HAP-1 (cell line): ENCODE data around the gene SLC6A6.

Experiments
- DNase-seq, 2 experiments: peaks; one replicate each; pipeline ENCODE4 v3.0.0-alpha.2; 2016 to 2020; ENCODE audit warnings: low spot score in 2 of 2
- H3K27me3 ChIP-seq: fragments of 250-450 bp; sonication (Bioruptor Pico); 2 replicates; pipeline ENCODE4 v1.5.1; 2020; ENCODE audit warnings: low read depth, mild to moderate bottlenecking, moderate library complexity
- H3K36me3 ChIP-seq: fragments of 250-450 bp; sonication (Bioruptor Pico); replicated peaks from 2 replicates; pipeline ENCODE4 v1.5.1; 2020; ENCODE audit warnings: mild to moderate bottlenecking
- H3K4me1 ChIP-seq: fragments of 250-450 bp; sonication (Bioruptor Pico); 2 replicates; pipeline ENCODE4 v1.5.1; 2020; ENCODE audit warnings: mild to moderate bottlenecking
- H3K4me3 ChIP-seq: fragments of 250-450 bp; sonication (Bioruptor Pico); 2 replicates; pipeline ENCODE4 v1.5.1; 2020; ENCODE audit warnings: mild to moderate bottlenecking, moderate library complexity
- H3K9me3 ChIP-seq: fragments of 250-450 bp; sonication (Bioruptor Pico); 2 replicates; pipeline ENCODE4 v1.5.1; 2020; ENCODE audit warnings: mild to moderate bottlenecking, moderate library complexity
- in situ Hi-C: fragments of 300-500 bp; cut with MboI; formaldehyde crosslinking; loops from 3 replicates; pipeline ENCODE4 v1.14.3; 2020; ENCODE audit warnings: low sequenced_read_pairs, inconsistent platforms, mixed read lengths

Gene SLC6A6

DNA sequence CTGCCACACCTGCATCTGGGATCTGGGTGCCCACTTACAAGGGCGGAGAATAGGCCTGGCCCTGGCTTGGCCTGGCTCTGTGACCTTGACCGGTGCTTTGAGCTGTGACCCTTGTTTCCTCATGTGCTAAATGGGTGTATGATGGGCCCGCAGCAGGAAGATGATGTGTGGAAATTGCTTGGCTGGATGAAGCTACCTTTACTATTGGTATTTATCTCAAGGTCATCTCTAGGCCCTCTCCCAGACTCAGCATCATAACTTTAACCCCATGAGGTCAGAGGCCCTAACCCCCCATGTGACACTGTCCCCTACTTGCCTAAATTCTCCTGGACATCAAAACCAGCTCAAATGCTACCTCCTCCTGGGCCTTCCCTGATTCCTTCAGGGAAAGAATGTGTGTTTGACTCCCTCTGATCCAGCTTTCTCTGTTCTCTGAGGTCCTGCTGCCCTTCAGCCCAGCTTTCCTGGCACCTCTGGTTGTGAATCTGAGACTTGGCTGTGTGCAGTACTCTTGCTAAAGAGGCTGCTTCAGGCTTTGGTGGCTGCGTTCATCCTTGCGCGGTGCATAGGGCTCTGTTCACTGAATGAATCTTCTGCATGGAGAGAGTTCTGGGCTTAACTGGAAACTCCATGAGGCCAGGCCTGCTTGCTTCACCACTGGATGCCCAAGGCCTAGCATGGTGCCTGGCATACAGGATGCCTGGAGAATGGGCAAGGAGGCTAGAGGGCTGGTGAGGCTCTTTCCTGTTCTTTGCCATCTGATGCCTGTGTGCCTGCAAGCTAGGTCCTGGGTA, 25.2 kb upstream of the SLC6A6 start:
- no peak for DNase-seq
- Histone ChIP-seq H3K4me1 (no peaks in the 10 kb centered on the region), H3K9me3 (no peaks in the 10 kb centered on the region), H3K4me3 (no peak overlapping the region), H3K27me3 (no peaks in the 10 kb centered on the region), H3K36me3 (no peaks in the 10 kb centered on the region)
- in situ Hi-C loops = no loop called here

DNA sequence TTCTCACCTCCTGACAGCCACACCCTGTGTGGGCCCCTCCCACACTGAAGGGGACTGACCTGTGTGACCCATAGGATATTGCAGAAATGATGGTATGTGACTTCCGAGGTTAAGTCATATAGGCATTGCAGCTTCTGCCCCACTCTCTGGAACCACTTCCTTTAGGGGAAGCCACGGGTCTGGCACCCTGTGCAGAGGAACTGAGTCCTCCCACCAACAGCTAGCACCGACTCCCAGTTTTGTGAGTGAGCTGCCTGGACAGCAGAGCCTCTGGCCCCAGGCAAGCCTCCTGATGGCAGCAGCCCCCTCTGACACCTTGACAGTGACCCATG, 24.6 kb upstream of the SLC6A6 start:
- no peaks in the 10 kb centered on the region for H3K4me1 ChIP-seq
- H3K4me3 ChIP-seq = no peak overlapping the region
- H3K27me3 ChIP-seq = no peaks in the 10 kb centered on the region
- no peaks in the 10 kb centered on the region for H3K36me3 ChIP-seq
- in situ Hi-C loops = no loop called here
- no peaks in the 10 kb centered on the region for H3K9me3 ChIP-seq
- no peak for DNase-seq

DNA sequence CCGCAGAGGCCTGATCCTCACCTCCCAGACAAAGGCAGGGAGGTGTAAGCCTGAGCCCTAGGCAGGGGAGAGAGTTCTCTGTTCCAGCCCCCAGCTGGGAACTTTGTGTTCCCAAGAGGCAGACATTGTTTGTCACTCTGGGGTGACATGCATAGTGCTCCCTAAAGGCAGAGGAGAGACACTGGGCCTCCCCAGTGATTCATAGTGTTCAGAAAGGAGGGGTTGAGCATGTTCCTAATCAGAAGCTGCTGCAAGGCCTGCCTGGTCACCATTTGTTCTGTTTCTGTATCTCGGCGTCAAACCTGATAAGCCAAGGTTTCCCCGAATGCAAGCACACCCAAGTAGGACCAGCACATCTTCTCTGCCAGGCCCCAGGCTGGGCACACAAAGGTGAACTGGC, 24.0 kb upstream of the SLC6A6 start:
- H3K4me3 ChIP-seq = no peak overlapping the region
- in situ Hi-C loops = no loop called here
- H3K4me1 ChIP-seq = no peaks in the 10 kb centered on the region
- H3K9me3 ChIP-seq = no peaks in the 10 kb centered on the region
- H3K27me3 ChIP-seq = no peaks in the 10 kb centered on the region
- no peak for DNase-seq
- no peaks in the 10 kb centered on the region for H3K36me3 ChIP-seq

DNA sequence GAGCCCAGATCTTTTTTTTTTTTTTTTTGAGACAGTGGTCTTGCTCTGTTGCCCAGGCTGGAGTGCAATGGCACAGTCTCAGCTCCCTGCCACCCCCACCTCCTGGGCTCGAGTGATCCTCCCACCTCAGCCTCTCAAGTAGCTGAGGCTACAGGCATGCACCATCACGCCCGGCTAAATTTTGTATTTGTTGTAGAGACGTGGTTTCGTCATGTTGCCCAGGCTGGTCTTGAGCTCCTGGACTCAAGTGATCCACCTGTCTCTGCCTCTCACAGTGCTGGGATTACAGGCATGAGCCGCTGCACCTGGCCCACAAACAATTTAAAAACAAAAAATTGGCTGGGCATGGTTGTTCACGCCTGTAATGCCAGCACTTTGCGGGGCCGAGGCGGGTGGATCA, 22.6 kb upstream of the SLC6A6 start:
- H3K27me3 ChIP-seq = no peaks in the 10 kb centered on the region
- H3K4me3 ChIP-seq = no peak overlapping the region
- no peaks in the 10 kb centered on the region for H3K36me3 ChIP-seq
- no peaks in the 10 kb centered on the region for H3K4me1 ChIP-seq
- no peaks in the 10 kb centered on the region for H3K9me3 ChIP-seq
- no peak for DNase-seq
- in situ Hi-C loops = no loop called here

DNA sequence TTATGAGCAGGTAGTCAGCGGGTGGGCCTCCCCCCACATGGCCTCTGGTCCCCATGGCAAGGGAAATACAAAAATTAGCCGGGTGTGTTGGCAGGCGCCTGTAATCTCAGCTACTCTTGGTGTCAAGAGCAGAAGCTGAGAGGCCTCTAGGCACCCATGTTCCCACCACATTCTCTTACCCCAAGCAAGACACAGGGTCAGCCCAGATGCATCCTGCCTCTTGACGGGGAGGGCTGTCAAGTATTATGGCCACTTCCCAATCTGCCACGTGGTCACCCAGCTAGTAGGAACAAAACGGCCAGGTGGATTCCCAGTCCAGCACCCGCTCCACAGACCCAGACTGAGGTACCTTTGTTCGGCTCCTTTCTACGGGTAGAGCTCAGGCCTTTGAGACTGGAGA, 16.2 kb upstream of the SLC6A6 start:
- in situ Hi-C loops = no loop called here
- Histone ChIP-seq H3K27me3 (no peaks in the 10 kb centered on the region; the same call in 1 of the 2 replicates), H3K4me1 (no peaks in the 10 kb centered on the region), H3K36me3 (no peaks in the 10 kb centered on the region), H3K9me3 (no peaks in the 10 kb centered on the region), H3K4me3 (no peak overlapping the region)
- DNase-seq = no peak

DNA sequence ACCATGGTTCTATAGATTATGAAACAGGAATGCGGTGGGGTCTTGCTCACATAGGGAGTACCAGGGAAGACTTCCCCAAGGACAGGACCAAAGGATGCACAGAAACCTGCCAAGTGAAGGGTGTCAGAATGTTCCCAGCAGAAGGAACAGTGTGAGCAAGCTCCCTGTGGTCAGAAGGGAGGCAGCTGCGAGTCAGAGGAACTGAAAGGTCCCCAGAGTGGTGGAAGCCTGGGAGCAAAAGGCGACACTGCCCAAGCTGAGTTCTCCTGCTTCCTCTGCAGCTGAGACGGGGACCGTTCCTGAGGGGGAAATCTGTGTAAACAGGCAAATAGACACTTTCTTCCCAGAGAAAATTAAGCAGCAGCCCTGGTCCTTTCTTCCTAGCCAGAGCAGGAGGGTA, 14.2 kb upstream of the SLC6A6 start:
- Histone ChIP-seq H3K4me3 (no peak overlapping the region), H3K4me1 (no peaks in the 10 kb centered on the region), H3K9me3 (no peaks in the 10 kb centered on the region), H3K36me3 (no peaks in the 10 kb centered on the region), H3K27me3 (no peaks in the 10 kb centered on the region; the same call in 1 of the 2 replicates)
- in situ Hi-C loops = no loop called here
- DNase-seq = no peak

DNA sequence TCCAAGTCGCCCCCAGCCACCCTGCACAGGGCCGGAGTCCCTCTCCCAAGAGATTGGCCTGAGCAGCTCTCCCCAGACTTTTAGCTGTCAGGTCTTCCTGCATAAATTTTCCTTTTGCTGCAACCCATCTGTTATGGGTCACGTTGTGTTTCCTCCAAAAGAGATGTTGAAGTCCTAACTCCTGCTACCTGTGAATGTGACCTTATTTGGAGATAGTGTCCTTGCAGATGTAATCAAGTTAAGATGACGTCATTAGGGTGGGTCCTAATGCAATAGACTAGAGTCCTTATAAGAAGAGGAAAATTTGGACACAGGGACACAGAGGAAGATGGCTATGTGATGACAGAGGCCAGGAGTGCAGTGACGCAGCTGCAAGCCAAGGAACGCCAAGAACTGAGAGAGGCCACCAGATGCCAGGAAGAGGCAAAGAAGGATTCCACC, 13.2 kb upstream of the SLC6A6 start:
- H3K4me3 ChIP-seq = no peak overlapping the region
- no peak for DNase-seq
- in situ Hi-C loops = no loop called here
- H3K36me3 ChIP-seq = no peaks in the 10 kb centered on the region
- no peaks in the 10 kb centered on the region; the same call in 1 of the 2 replicates for H3K27me3 ChIP-seq
- no peaks in the 10 kb centered on the region for H3K9me3 ChIP-seq
- no peaks in the 10 kb centered on the region for H3K4me1 ChIP-seq

DNA sequence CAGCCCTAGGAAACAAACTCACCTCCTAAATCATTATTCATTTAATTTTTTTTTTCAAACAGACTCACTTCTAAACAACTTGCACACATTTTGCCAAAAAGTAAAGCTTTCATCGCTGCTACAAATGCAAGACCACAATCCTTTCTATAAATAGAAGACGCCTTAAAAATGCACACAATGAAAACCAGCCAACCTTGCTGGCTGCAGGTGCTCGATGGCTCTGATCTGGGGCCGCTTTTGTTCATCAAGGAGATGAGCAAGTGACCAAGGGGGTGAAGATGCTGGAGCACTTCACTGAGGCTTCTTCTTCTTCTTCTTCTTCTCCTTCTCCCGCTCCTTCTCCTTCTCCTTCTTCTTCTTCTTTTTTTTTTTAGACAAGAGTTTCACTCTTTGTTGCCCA, 12.7 kb upstream of the SLC6A6 start:
- no peaks in the 10 kb centered on the region for H3K36me3 ChIP-seq
- no peak overlapping the region for H3K4me3 ChIP-seq
- DNase-seq = no peak
- in situ Hi-C loops = no loop called here
- no peaks in the 10 kb centered on the region for H3K9me3 ChIP-seq
- no peaks in the 10 kb centered on the region for H3K4me1 ChIP-seq
- H3K27me3 ChIP-seq = no peaks in the 10 kb centered on the region; the same call in 1 of the 2 replicates

DNA sequence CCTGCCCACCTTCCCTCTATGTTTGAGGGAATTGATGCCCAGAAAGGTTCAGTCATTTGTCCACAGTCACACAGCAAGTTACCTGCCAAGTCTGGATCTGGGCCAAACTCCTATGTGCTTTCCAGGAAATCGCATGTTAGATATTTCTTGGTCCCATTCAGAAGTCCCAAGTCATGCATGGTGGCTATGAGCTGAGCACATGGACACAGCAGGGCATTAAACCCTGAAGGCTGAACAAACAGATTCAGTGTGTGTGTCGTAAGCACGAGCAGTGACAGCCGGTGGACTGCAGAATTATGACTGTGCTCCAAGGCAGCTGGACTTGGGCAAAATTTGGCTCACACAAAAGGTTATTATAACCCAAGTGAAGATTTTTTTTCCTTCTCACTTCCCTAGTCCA, 11.4 kb upstream of the SLC6A6 start:
- in situ Hi-C loops = no loop called here
- Histone ChIP-seq H3K4me1 (no peaks in the 10 kb centered on the region), H3K4me3 (no peak overlapping the region)

DNA sequence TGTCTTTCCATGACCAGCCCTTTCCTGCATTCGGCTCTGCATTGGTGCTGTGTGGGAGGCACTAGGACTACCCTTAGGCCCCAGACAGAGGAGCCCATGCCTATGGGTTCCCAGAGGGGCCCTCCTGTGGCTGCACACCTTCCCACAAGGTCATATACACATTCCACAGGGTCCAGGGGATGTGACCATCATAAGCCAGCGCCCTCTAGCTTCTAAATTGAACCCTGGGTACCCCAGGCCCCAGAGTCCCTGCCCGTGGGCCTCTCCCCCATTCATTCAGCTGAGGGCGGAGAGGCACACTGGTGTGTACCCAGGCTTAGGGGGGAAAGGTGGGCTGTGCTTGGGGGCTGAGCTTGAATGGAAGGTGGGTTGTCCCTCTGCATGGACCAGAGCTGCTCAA, 10.2 kb upstream of the SLC6A6 start:
- DNase-seq = no peak
- in situ Hi-C loops = no loop called here
- Histone ChIP-seq H3K27me3 (no peaks in the 10 kb centered on the region), H3K4me3 (no peak overlapping the region), H3K36me3 (no peaks in the 10 kb centered on the region), H3K9me3 (no peaks in the 10 kb centered on the region), H3K4me1 (no peaks in the 10 kb centered on the region)

More for the DNA sequence above, 11.4 kb upstream of the SLC6A6 start:
- no peaks in the 10 kb centered on the region for H3K9me3 ChIP-seq
- no peaks in the 10 kb centered on the region for H3K36me3 ChIP-seq
- H3K27me3 ChIP-seq = no peaks in the 10 kb centered on the region; the same call in 1 of the 2 replicates
- no peak for DNase-seq

DNA sequence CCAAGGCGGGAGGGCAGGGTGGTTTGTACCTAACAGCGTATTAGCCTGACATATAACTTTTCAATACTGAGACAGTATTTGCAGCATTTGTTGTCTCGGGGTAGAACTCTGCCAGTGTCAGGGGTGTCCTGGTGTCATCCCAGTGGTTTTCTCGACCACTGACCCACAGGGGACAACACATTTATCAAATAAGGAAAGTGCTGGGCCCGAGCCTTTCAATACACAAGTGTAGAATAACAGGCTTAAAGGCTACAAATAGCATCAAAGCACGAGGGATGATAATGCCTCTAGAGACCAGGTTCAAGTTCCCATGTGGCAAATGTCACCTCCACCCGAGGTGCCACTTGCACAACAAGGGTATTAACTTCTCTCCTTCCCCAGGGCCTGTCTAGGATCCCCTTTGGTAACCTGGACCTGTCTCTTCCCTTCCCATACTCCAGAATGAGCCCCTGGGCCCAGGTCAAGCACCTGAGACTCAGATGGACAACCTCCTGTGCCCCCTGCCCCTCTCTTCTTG, 9.5 kb upstream of the SLC6A6 start:
- no peaks in the 10 kb centered on the region for H3K36me3 ChIP-seq
- no peaks in the 10 kb centered on the region for H3K4me1 ChIP-seq
- DNase-seq = no peak
- H3K9me3 ChIP-seq = no peaks in the 10 kb centered on the region
- in situ Hi-C loops = no loop called here
- no peaks in the 10 kb centered on the region for H3K27me3 ChIP-seq
- no peak overlapping the region for H3K4me3 ChIP-seq

DNA sequence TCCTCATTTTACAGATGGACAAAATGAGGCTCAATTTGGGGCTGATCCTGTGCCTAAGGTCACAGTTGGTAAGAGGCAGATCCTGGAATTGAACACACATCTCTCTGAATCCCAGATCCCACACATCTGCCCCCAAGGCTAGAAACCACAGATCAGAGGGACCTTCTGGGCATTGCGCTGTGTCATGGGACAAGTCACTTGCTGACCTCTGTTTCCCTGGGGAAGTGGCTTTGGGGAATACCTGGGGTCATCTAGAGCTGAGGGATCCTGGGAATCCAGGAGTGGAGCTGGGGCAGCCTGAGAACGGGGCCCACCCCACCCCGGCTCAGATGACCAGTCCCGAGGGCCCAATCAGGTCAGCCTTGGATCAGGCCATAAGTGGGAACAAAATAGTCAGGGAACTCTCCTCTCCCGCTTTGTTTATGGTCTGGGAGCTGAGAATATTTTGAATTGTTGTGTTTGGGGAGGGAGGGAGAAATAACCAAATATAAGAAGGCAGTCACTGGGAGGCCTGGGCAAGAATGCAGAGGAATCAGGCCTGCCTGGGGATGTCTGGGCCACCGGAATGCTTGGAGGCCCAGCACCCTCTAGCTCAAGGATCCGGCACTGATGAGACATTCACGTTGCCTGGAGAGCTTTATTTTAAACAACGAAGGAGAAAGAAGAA, 8.8 kb upstream of the SLC6A6 start:
- in situ Hi-C loops = no loop called here

DNA sequence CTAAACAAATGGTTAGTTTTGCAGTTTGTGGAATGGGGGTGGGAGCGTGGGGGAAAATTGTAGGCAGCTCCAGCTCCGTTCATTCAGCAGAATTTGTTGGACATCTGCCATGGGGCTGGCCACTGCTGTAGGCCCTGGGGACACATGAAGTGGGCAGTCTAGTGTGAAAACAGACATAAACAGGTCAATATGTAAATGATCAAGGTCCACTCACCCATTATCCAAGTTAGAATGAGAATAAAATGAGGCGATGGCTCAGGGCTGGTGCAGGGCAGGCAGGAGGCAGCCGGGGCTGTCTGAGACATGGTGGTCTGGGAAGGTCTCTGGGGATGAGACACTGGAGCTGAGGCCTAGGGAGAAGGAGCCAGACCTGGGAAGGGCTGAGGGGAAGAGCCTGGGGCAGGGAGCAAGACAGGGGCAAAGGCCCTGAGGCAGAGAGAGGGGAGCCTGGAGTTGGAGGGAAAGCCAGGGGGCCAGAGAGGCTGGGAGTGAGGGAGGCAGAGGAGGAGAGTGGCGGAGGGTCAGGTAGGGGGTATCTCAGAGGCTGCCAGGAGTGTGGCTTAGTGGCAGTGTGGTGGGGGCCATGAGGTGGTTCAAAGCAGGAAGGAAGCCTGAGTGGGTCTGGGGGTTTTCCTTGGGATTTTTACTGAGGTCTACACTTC, 6.2 kb upstream of the SLC6A6 start:
- in situ Hi-C loops = no loop called here
- no peaks in the 10 kb centered on the region for H3K4me1 ChIP-seq
- H3K36me3 ChIP-seq = no peaks in the 10 kb centered on the region
- H3K27me3 ChIP-seq = no peaks in the 10 kb centered on the region
- H3K4me3 ChIP-seq = no peak overlapping the region
- no peaks in the 10 kb centered on the region for H3K9me3 ChIP-seq
- DNase-seq = no peak

More for the DNA sequence above, 8.8 kb upstream of the SLC6A6 start:
- Histone ChIP-seq H3K4me3 (no peak overlapping the region), H3K9me3 (no peaks in the 10 kb centered on the region), H3K4me1 (no peaks in the 10 kb centered on the region), H3K27me3 (no peaks in the 10 kb centered on the region), H3K36me3 (no peaks in the 10 kb centered on the region)
- no peak for DNase-seq

DNA sequence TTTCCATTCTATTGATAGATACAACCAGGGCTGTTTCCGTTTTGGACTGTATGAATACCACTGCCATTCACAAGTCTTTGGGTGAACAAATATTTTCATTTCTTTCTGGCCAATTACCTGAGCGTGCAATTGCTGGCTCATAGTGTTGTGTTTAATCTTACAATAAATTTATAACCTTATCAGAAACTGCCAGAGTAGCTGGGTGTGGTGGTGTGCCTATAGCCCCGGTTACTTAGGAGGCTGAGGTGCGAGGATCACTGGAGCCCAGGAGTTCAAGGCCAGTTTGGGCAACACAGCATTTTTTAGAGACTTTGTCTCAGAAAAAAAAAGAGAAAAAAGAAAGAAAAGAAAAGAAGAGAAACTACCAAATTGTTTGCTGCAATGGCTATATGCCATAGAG, 5.4 kb upstream of the SLC6A6 start:
- H3K4me1 ChIP-seq = peaks cover 3% of the 10 kb centered on the region
- no peak for DNase-seq
- in situ Hi-C loops = no loop called here
- no peaks in the 10 kb centered on the region for H3K9me3 ChIP-seq
- no peaks in the 10 kb centered on the region for H3K36me3 ChIP-seq
- H3K27me3 ChIP-seq = no peaks in the 10 kb centered on the region
- H3K4me3 ChIP-seq = no peak overlapping the region
